SK-MEL-5 (cell line): ENCODE measurements around the gene MED13L. TPM values are rescaled to one million over a fixed set of nuclear protein-coding genes. Genes with fewer than 3 reads are reported as not detected.
"Not testable (repeated sequence)": the region's sequence is repeated elsewhere in the genome, so short reads cannot be mapped to it uniquely, and the experiment has no call there.

ENCODE experiments used
- DNase-seq: peaks from one replicate; pipeline ENCODE4 v3.0.0-alpha.2; 2016; ENCODE audit warnings: low read depth, low spot score
- in situ Hi-C: cut with HindIII; loops from 2 replicates; pipeline ENCODE4 v1.10.0; 2016; ENCODE audit warnings: low sequenced_read_pairs, high pct_unique_total_duplicates, low pct_unique_long_range_greater_than_20kb
- total RNA-seq: library from RNA; depleted of rRNA; stranded (reverse); fragments of >200 nt; shearing (Covaris generic); gene quantifications from 2 replicates; pipeline ENCODE4 v1.2.3, GENCODE V29; 2014

MED13L gene
- total RNA-seq, 1 experiment from 2014 or later: 41.3 TPM

GRCh38 chr12:116238570-116239119, 38.8 kb downstream of the MED13L start:
- in situ Hi-C loops, DNase-seq: not testable (repeated sequence)

- DNase-seq: no peak
- in situ Hi-C loops: no loop called here
Observed at GRCh38 chr12:116238149-116238548, 39.3 kb downstream of the MED13L start.

DNA sequence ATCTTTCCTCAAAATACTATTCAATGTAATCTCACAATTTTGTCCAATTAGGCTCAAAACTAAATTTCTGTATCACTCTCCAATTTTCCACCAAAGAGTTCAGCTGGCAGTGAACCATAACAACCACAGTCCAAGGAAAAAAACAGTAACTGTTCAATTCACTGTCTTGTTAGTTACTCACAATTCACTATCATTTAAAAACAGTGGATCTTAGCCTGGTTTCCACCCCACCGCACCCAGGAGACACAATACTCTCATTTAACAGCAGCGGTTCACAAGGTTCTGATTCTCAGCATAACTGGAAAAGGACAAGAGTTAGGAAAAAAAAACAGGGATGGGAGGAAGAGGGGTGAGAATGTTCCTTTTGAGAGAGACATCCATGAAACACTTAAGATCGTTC, 40.5 kb downstream of the MED13L start:
- in situ Hi-C loops: no loop called here
- DNase-seq: peak; percentile 96

DNA sequence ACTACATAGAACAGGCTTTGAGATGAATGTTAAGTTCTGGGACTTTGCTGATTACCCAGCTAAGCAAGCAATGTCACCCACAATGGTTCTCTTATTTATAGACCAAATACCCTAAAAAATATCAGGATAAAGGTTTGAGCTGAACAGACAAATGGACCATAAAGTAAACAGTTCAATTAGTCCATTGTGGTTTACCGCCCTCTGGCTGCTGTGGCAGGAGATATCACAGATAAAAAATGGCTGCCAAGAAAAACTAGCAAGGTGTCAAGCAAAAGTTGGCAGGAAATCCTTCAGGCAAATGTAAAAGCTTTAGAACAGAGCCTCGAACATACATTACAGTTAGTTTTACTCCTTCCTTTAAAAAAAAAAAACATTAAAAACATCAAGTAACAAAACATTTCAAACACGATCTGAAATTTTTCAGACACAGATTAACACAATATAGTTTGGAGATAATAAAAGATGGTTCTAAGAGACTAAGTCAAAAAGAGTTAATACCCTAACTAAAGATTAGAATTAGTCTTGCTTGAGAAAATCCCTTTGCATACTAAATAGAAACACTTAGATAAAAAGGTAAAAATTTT, 41.3 kb downstream of the MED13L start:
- in situ Hi-C loops: no loop called here
- peak; percentile 78 for DNase-seq

- in situ Hi-C loops, DNase-seq: not testable (repeated sequence)
Observed at GRCh38 chr12:116234148-116234547, 43.3 kb downstream of the MED13L start.

DNA sequence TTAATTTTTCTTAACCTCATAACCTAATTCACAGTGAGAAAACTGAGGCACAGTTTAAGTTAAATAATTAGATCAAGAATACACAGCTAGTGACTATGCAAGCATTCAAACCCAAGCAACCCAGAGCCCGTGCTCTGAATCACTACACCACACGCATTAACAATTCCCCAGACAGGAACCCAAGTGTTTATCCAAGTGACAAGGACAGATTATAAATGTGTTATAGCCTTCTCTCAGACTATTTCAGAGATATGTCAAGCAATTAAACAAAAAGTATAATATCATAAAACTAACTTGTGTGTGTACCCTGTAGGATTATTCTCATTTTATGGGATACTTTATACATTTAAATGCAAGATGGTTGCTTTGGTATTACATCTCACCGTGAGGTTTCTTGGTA, 43.8 kb downstream of the MED13L start:
- DNase-seq: no peak
- in situ Hi-C loops: no loop called here

DNA sequence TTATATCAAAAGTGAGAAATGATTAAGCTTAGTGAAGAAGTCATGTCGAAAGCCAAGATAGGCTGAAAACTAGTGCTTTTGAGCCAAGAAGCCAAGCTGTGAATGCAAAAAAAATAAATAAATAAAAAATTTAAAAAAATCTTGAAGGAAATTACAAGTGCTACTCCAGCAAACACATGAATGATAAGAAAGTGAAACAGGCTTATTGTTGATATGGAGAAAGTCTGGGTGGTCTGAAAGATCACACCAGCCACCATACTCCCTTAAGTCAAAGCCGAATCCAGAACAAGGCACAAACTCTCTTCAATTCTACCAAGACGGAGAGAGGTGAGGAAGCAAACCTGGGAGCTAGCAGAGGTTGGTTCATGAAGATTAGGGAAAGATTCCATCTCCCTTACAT, 49.7 kb downstream of the MED13L start:
- no peak for DNase-seq
- in situ Hi-C loops: no loop called here

- in situ Hi-C loops: no loop called here
- DNase-seq: peak; percentile 44
Observed at GRCh38 chr12:116226026-116226425, 51.5 kb downstream of the MED13L start.

GRCh38 chr12:116222358-116222757, 55.1 kb downstream of the MED13L start:
- peak; percentile 82 for DNase-seq

GRCh38 chr12:116220756-116221155, 56.7 kb downstream of the MED13L start:
- no peak for DNase-seq
- in situ Hi-C loops: no loop called here

More at GRCh38 chr12:116222358-116222757, 55.1 kb downstream of the MED13L start:
- in situ Hi-C loops: no loop called here

DNA sequence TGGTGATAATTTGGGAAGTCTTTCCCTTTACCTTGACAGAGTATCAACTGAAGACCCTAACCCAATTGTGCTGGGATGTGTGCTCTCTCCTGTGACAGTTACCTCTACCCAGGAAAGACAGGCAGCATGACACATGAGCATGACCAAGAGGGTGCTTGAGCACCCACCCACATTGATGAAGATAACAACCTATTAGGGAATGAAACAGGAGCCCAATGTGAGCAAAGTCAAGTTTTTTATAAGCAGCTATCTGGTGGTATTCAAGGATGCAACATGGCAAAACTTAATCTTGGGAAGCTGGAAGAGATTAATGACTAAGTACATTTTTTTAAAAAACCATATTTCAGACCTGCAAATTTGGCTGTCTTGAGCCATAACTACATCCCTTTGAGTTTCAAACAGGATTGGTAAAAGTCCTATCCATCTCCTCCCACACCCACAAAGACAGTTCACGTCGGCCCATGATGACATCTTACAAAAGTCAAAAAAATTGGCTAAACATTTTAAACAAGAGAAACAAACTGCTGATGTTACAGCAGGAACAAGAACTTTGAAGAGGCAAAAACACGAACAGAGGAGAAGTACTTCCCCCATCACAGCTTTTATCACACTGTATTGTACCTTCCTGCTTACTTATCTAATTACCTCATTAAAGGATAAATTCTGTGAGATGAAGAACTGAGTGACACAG, 60.3 kb downstream of the MED13L start:
- in situ Hi-C loops: no loop called here
- DNase-seq: no peak

- in situ Hi-C loops: no loop called here
- no peak for DNase-seq
Observed at GRCh38 chr12:116216022-116216756, 61.3 kb downstream of the MED13L start.

GRCh38 chr12:116215023-116215422, 62.5 kb downstream of the MED13L start:
- DNase-seq: no peak
- in situ Hi-C loops: no loop called here

DNA sequence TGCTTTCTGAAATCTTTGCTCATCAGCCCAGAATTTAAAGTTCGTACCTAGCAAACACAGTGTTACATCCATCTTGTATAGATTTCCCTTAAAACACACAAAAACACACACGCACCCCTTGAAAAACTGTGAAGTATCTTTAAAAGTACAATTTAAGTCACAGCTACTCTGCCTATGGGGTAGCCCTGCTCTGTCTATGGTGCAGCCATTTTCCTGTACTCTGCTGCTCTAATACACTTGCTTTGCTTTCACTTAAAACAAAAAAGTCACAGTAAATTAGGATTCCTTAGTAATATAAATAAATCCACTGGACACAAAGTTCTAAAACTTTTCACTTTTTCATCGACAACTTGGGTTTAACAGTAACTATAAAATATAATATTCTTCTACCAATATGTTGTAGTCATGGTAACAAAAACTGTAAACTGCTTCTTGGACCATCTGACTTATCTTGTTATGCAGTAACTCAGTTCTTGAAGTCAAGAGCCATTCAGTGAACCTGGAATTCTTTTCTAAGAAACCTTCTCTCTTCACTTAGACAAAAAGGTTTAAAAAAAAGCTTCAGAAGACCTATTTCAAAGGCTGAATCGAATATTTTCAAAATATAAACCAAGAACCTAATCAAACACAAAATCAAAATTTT, 63.5 kb downstream of the MED13L start:
- in situ Hi-C loops: no loop called here
- no peak for DNase-seq

- in situ Hi-C loops: no loop called here
- DNase-seq: no peak
Observed at GRCh38 chr12:116213014-116213413, 64.5 kb downstream of the MED13L start.

DNA sequence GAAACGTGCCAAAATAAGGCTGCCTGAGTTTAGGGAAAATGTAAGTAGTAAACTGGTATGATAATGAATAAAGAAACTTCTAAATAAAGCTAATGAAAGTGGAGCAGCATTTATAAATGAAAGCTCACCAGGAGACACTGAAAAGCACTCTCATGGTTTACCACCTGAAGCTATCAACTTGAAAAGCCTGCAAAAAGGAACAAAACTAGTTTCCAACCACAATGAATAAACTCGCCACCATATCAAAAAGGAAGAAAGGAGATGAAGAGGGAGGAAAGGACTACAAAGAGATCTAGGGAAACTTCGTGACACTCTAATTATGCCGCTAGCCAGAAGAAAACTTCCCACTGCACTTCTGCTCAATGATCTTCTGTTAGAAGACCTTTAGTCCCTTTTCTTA, 66.7 kb downstream of the MED13L start:
- in situ Hi-C loops: no loop called here
- no peak for DNase-seq

DNA sequence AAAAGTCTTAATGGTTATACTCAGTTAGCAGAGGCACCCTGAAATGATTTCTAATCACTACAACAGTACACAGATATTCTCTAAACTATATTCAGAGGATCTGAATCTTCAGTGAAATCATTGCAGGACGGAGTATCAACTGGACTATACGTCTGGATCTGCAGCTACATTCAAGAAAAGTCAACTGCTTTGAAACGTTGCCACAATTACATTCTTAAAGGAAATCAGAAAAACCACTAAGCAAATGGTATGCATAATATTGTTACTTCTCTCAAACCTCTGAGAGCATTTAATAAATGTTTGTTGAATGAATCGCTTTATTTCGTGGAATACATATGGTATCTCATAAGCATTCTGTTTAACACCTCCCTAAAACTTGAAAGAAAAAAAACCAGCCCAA, 67.4 kb downstream of the MED13L start:
- DNase-seq: no peak
- in situ Hi-C loops: no loop called here

DNA sequence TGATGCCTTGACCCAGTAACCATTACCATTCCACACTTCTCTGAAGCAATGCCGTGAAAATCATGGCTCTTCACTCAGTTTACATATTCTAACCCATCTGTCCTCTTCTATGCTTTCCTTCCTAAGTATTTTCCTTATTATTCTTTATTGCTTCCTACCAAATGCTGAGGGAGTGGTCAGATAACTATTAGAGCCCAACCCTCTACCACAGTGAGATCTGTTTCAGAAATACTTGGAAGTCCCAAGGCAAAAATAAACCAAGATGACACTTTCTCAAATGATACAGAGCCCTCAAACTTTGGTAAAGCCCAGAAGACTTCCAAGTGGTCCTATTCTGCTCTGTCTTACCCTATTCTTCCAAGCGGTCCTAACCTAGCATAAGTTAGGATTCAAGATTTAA, 68.0 kb downstream of the MED13L start:
- no peak for DNase-seq
- in situ Hi-C loops: no loop called here
